Neural cell (in vitro differentiated cells): Measurements from ENCODE around the gene SGO2.

Source experiments
- EZH2 ChIP-seq: fragments of 200-600, 300-800 bp; shearing (Covaris generic), sonication (generic); IDR thresholded peaks from 2 replicates; pipeline ENCODE4 v1.6.1; 2014; ENCODE audit warnings: antibody characterized with exemption, low read length, borderline replicate concordance, mild to moderate bottlenecking; ENCODE audit not compliant: insufficient read depth, poor library complexity, severe bottlenecking
- POLR2AphosphoS5 ChIP-seq: IDR thresholded peaks from 2 replicates; pipeline ENCODE4 v1.6.1; 2012
- SMC3 ChIP-seq: fragments of 450-650 bp; conservative IDR thresholded peaks from 2 replicates; pipeline ENCODE4 v1.6.1; 2014; ENCODE audit warnings: antibody characterized with exemption, mild to moderate bottlenecking, moderate library complexity; ENCODE audit not compliant: poor library complexity
- TF ChIP-seq, protein P1 (sequence below): fragments of 450-650 bp; IDR thresholded peaks from 2 replicates; pipeline ENCODE4 v1.5.1; 2014; ENCODE audit warnings: antibody characterized with exemption, mild to moderate bottlenecking, moderate library complexity; ENCODE audit not compliant: poor library complexity, severe bottlenecking

DNA sequence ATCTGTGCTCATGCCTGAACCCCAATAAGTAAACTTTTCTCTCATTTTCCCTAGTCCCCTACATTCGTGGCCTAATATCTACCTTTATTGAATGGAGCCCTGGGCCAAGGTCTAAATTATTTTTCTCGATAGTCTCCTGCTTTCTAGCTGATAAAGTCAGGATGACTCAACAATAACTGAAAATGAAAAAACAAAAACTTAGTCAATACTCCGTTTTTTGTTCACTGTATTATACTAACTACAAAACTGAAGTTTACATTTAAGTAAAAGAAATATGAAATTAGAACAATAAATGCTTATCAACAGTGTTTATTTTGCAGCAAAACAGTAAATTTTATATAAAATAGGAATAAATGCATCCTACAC is 92.0 kb downstream of the SGO2 start:
- no peak for TF ChIP-seq EZH2
- TF ChIP-seq, protein P1, sequence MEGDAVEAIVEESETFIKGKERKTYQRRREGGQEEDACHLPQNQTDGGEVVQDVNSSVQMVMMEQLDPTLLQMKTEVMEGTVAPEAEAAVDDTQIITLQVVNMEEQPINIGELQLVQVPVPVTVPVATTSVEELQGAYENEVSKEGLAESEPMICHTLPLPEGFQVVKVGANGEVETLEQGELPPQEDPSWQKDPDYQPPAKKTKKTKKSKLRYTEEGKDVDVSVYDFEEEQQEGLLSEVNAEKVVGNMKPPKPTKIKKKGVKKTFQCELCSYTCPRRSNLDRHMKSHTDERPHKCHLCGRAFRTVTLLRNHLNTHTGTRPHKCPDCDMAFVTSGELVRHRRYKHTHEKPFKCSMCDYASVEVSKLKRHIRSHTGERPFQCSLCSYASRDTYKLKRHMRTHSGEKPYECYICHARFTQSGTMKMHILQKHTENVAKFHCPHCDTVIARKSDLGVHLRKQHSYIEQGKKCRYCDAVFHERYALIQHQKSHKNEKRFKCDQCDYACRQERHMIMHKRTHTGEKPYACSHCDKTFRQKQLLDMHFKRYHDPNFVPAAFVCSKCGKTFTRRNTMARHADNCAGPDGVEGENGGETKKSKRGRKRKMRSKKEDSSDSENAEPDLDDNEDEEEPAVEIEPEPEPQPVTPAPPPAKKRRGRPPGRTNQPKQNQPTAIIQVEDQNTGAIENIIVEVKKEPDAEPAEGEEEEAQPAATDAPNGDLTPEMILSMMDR = no peak
- no peak for TF ChIP-seq SMC3
- TF ChIP-seq POLR2AphosphoS5 = no peak
